H1 (cell line): ENCODE measurements around the gene PDSS1. TPM values are rescaled to one million over a fixed set of nuclear protein-coding genes. Genes with fewer than 3 reads are reported as not detected.
"Not testable (repeated sequence)": the region's sequence is repeated elsewhere in the genome, so short reads cannot be mapped to it uniquely, and the experiment has no call there.

ENCODE experiments used
- CTCF ChIA-PET: fragments of 300-600 bp; sonication (Branson Sonifier 250); formaldehyde crosslinking; loops from one replicate; lab custom pipeline; 2021; ENCODE audit not compliant: partially characterized antibody; lab: Charles Lee
- POLR2A ChIA-PET: fragments of 300-600 bp; sonication (Branson Sonifier 250); formaldehyde crosslinking; loops from one replicate; lab custom pipeline; 2021; ENCODE audit warnings: inconsistent platforms; ENCODE audit not compliant: partially characterized antibody; lab: Charles Lee
- DNase-seq, 2 experiments: peaks; one replicate each; pipeline versions ENCODE4 v3.0.0 to v3.0.0-alpha.2; 2010 to 2022; ENCODE audit warnings: low spot score in 2 of 2, low read depth in 1 of 2, mixed read lengths in 1 of 2
- FAIRE-seq: peaks from 2 replicates; lab custom pipeline; 2011; peaks lifted over from hg19 to GRCh38; lab: Jason Lieb, UNC
- H2AFZ ChIP-seq: 2 replicates; pipeline ENCODE4 v1.8.1; 2012; ENCODE audit warnings: low read length, inconsistent platforms
- H2AK5ac ChIP-seq: 2 replicates; pipeline ENCODE4 v1.6.1; 2013; ENCODE audit warnings: low read depth, low read length
- H2BK120ac ChIP-seq: replicated peaks from 2 replicates; pipeline ENCODE3; 2013; ENCODE audit warnings: low read depth, low read length, inconsistent platforms
- H2BK12ac ChIP-seq: 2 replicates; pipeline ENCODE4 v1.6.1; 2013; ENCODE audit warnings: low read depth, low read length
- H2BK15ac ChIP-seq: 2 replicates; pipeline ENCODE4 v1.6.1; 2013; ENCODE audit warnings: low read length
- H2BK20ac ChIP-seq: 2 replicates; pipeline ENCODE4 v1.6.1; 2013; ENCODE audit warnings: low read length
- H2BK5ac ChIP-seq: 2 replicates; pipeline ENCODE4 v1.6.1; 2013; ENCODE audit warnings: low read depth, low read length
- H3K14ac ChIP-seq: 2 replicates; pipeline ENCODE4 v1.6.1; 2013; ENCODE audit warnings: inconsistent platforms; ENCODE audit not compliant: insufficient read length
- H3K18ac ChIP-seq: 2 replicates; pipeline ENCODE4 v1.6.1; 2013; ENCODE audit warnings: low read length; ENCODE audit errors: extremely low read depth
- H3K23ac ChIP-seq: 2 replicates; pipeline ENCODE4 v1.6.1; 2013; ENCODE audit warnings: inconsistent platforms; ENCODE audit not compliant: insufficient read length
- H3K23me2 ChIP-seq: 2 replicates; pipeline ENCODE4 v1.6.1; 2013; ENCODE audit warnings: low read depth, low read length
- H3K27ac ChIP-seq: 2 replicates; pipeline ENCODE4 v1.6.1; 2011; ENCODE audit warnings: low read depth, low read length, inconsistent platforms
- H3K27me3 ChIP-seq, 4 experiments: replicated peaks in 1 of 4; 1 replicate in 1 of 4; 2 replicates in 3 of 4; pipeline versions ENCODE4 v1.6.1 to v1.8.1; 2011 to 2013; ENCODE audit warnings: low read length in 3 of 4, mild to moderate bottlenecking in 3 of 4, inconsistent platforms in 2 of 4, mixed read lengths in 2 of 4, moderate library complexity in 1 of 4; ENCODE audit not compliant: control insufficient read depth in 3 of 4, insufficient read depth in 3 of 4; ENCODE audit errors: extremely low read depth in 1 of 4
- H3K36me3 ChIP-seq, 4 experiments: 2 replicates each; pipeline versions ENCODE4 v1.6.1 to v1.8.1; 2011 to 2013; ENCODE audit warnings: mild to moderate bottlenecking in 4 of 4, low read length in 3 of 4, moderate library complexity in 2 of 4, control low read depth in 1 of 4, inconsistent platforms in 1 of 4; ENCODE audit not compliant: insufficient read depth in 4 of 4, control insufficient read depth in 2 of 4
- H3K4ac ChIP-seq: replicated peaks from 2 replicates; pipeline ENCODE3; 2013; ENCODE audit warnings: low read length, low read depth, mixed read lengths, inconsistent platforms; ENCODE audit not compliant: insufficient read length
- H3K4me1 ChIP-seq, 4 experiments: replicated peaks in 1 of 4; 1 replicate in 1 of 4; 2 replicates in 3 of 4; pipeline versions ENCODE4 v1.6.1 to v1.8.1; 2011 to 2013; ENCODE audit warnings: low read length in 3 of 4, inconsistent platforms in 2 of 4, mixed read lengths in 1 of 4; ENCODE audit not compliant: insufficient read depth in 4 of 4, control insufficient read depth in 3 of 4
- H3K4me2 ChIP-seq, 2 experiments: 2 replicates each; pipeline versions ENCODE4 v1.6.1 to v1.8.1; 2011 to 2013; ENCODE audit warnings: low read depth in 2 of 2, low read length in 2 of 2, control low read depth in 1 of 2, inconsistent platforms in 1 of 2, mild to moderate bottlenecking in 1 of 2; ENCODE audit not compliant: insufficient read depth in 1 of 2
- H3K4me3 ChIP-seq, 4 experiments: fragments of 200-600, 300-600 bp in 1 of 4; sonication (generic), shearing (Covaris generic), sonication (Bioruptor Twin) in 1 of 4; 2 replicates each; pipeline versions ENCODE4 v1.5.1 to v1.8.1; 2011 to 2016; ENCODE audit warnings: low read length in 4 of 4, low read depth in 3 of 4, control low read depth in 2 of 4, inconsistent platforms in 2 of 4, mild to moderate bottlenecking in 2 of 4, mixed read lengths in 1 of 4, moderate library complexity in 1 of 4; ENCODE audit not compliant: insufficient read depth in 2 of 4; ENCODE audit errors: extremely low read depth in 1 of 4
- H3K56ac ChIP-seq: replicated peaks from 2 replicates; pipeline ENCODE3; 2013; ENCODE audit warnings: low read depth, mild to moderate bottlenecking, mixed read lengths, low read length, inconsistent platforms; ENCODE audit not compliant: insufficient read length
- H3K79me1 ChIP-seq: 2 replicates; pipeline ENCODE4 v1.6.1; 2013; ENCODE audit warnings: low read depth, low read length, control low read depth
- H3K79me2 ChIP-seq, 2 experiments: 2 replicates each; pipeline versions ENCODE4 v1.6.1 to v1.8.1; 2012 to 2013; ENCODE audit warnings: low read length in 2 of 2, mild to moderate bottlenecking in 2 of 2, inconsistent platforms in 1 of 2; ENCODE audit not compliant: insufficient read depth in 2 of 2, control insufficient read depth in 1 of 2
- H3K9ac ChIP-seq, 4 experiments: replicated peaks in 1 of 4; 1 replicate in 1 of 4; 2 replicates in 3 of 4; pipeline versions ENCODE4 v1.6.1 to v1.8.1; 2011 to 2013; ENCODE audit warnings: low read depth in 3 of 4, low read length in 3 of 4, control low read depth in 2 of 4, mild to moderate bottlenecking in 2 of 4, moderate library complexity in 2 of 4, inconsistent platforms in 1 of 4; ENCODE audit errors: extremely low read depth in 1 of 4
- H3K9me3 ChIP-seq, 2 experiments: 2 replicates each; pipeline versions ENCODE4 v1.6.1 to v1.8.1; 2012 to 2013; ENCODE audit warnings: mild to moderate bottlenecking in 2 of 2, moderate library complexity in 2 of 2, control low read depth in 1 of 2, inconsistent platforms in 1 of 2, low read depth in 1 of 2, low read length in 1 of 2, mixed read lengths in 1 of 2; ENCODE audit not compliant: insufficient read depth in 2 of 2
- H4K20me1 ChIP-seq, 2 experiments: replicated peaks in 1 of 2; 2 replicates each; pipeline versions ENCODE3 to v1.8.1; 2011 to 2013; ENCODE audit warnings: inconsistent platforms in 2 of 2, low read length in 2 of 2, mild to moderate bottlenecking in 1 of 2; ENCODE audit not compliant: insufficient read depth in 2 of 2, control insufficient read depth in 1 of 2
- H4K5ac ChIP-seq: 2 replicates; pipeline ENCODE4 v1.6.1; 2013; ENCODE audit warnings: low read length, low read depth, mixed read lengths, inconsistent platforms; ENCODE audit not compliant: insufficient read length
- H4K8ac ChIP-seq: 2 replicates; pipeline ENCODE4 v1.8.0; 2013; ENCODE audit warnings: mild to moderate bottlenecking, moderate library complexity, low read length, inconsistent platforms; ENCODE audit not compliant: insufficient read depth; ENCODE audit errors: extremely low read depth
- H4K91ac ChIP-seq: replicated peaks from 2 replicates; pipeline ENCODE3; 2013; ENCODE audit warnings: low read length, mixed read lengths, inconsistent platforms; ENCODE audit not compliant: insufficient read length
- RXRA ChIP-seq: IDR thresholded peaks from 2 replicates; pipeline ENCODE4 v1.6.1; 2011; ENCODE audit warnings: low read depth, mild to moderate bottlenecking, low read length, moderate library complexity; ENCODE audit not compliant: insufficient read depth
- WGBS, 2 experiments: shearing (Covaris generic) in 1 of 2; methylation state at CpG; one replicate each; pipeline versions ENCODE4 v1.1.6 to v1.1.7; 2013 to 2015; ENCODE audit warnings: low lambda C conversion rate in 2 of 2, mixed read lengths in 2 of 2, inconsistent platforms in 1 of 2, low coverage in 1 of 2, missing lambda C conversion rate in 1 of 2; ENCODE audit not compliant: insufficient replicate concordance in 2 of 2, insufficient coverage in 1 of 2, insufficient read length in 1 of 2; ENCODE audit errors: extremely low coverage in 1 of 2, missing lambda C conversion rate in 1 of 2; 5-methylcytosine and 5-hydroxymethylcytosine counted together
- polyA plus RNA-seq, 7 experiments: library from polyadenylated mRNA; depleted of rRNA in 3 of 7; stranded (reverse) in 5 of 7; unstranded in 2 of 7; fragments of >200 nt in 5 of 7; fragments of 200-250 nt in 2 of 7; gene quantifications; 1 replicate in 5 of 7; 2 replicates in 1 of 7; 4 replicates in 1 of 7; pipeline versions ENCODE4 v1.2.1 to v1.2.3, GENCODE V29; 2011 to 2013; ENCODE audit warnings: missing spikeins in 2 of 7, mixed read lengths in 2 of 7
- total RNA-seq: library from RNA; stranded (reverse); fragmentation: NEBNext Ultra II Directional; extraction: Animal tissue kit (Norgen Biotek cat#: 25700); gene quantifications from 2 replicates; pipeline ENCODE4 v1.2.1, GENCODE V29; 2021
- TF ChIP-seq, protein P1 (sequence below), 3 experiments: IDR thresholded peaks; 1 replicate in 2 of 3; 2 replicates in 1 of 3; pipeline versions ENCODE4 v1.5.1 to v1.6.1; 2011; ENCODE audit warnings: low read length in 3 of 3, mild to moderate bottlenecking in 3 of 3, inconsistent platforms in 2 of 3, low read depth in 1 of 3, moderate library complexity in 1 of 3; ENCODE audit not compliant: insufficient read depth in 1 of 3; ENCODE audit errors: control extremely low read depth in 1 of 3

Gene PDSS1
- total and polyA plus RNA-seq, 2 of the 8 experiments (the other 6 are each of a cell fraction or from before 2014, with no cell fraction given): 21.3 to 26.0 TPM

DNA sequence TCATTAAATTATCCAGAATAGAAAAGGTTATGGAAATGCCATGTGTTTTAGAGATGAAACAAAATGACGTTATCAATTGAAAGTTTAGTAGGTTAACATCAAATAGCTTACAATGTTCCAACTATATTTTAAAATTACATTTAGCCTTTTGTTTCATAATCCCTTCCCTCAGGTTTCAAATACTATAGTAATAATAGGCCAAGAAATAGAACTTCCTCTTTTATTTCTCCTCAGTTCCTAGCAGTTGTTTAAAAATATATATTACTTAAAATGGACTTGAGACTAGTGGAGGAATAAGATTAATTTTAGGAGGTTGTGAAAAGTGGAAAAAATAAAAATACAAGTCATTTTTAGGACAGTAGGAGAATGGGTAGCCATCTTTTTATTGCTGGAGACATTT lies 16.4 kb upstream of the PDSS1 start (continued):
- no peak for TF ChIP-seq RXRA
- TF ChIP-seq, protein P1, sequence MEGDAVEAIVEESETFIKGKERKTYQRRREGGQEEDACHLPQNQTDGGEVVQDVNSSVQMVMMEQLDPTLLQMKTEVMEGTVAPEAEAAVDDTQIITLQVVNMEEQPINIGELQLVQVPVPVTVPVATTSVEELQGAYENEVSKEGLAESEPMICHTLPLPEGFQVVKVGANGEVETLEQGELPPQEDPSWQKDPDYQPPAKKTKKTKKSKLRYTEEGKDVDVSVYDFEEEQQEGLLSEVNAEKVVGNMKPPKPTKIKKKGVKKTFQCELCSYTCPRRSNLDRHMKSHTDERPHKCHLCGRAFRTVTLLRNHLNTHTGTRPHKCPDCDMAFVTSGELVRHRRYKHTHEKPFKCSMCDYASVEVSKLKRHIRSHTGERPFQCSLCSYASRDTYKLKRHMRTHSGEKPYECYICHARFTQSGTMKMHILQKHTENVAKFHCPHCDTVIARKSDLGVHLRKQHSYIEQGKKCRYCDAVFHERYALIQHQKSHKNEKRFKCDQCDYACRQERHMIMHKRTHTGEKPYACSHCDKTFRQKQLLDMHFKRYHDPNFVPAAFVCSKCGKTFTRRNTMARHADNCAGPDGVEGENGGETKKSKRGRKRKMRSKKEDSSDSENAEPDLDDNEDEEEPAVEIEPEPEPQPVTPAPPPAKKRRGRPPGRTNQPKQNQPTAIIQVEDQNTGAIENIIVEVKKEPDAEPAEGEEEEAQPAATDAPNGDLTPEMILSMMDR (IDR thresholded peaks at IDR 0.05; ENCODE audit: control extremely low read depth in 1 of 3, insufficient read depth in 1 of 3, low read depth in 1 of 3, low read length in 3 of 3): no peak

DNA sequence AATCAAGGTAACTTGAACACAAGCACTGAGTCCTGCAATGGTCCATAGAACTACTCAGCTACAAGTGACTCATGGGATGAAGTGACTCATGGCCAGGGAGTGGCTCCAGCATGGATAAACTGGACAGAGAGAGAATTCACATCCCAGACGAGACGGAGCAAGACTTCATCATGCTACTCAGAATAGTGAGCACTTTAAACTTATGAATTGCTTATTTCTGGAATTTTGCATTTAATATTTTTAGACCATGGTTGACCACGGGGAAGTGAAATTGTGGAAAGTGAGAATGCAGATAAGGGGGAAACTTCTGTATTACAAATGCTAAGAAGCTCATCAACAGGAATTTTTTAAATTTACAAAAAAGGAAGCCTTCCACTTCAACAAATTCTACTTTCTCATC lies 15.5 kb upstream of the PDSS1 start:
- H3K9me3 ChIP-seq, H3K27me3 ChIP-seq, H3K14ac ChIP-seq, H4K20me1 ChIP-seq, H3K79me1 ChIP-seq, H3K4me3 ChIP-seq, DNase-seq, H2BK12ac ChIP-seq, H3K36me3 ChIP-seq, H3K9ac ChIP-seq, H3K4ac ChIP-seq, H3K23me2 ChIP-seq, H2AK5ac ChIP-seq, H2BK15ac ChIP-seq, H3K18ac ChIP-seq, H2BK120ac ChIP-seq, H2BK20ac ChIP-seq, H3K56ac ChIP-seq, FAIRE-seq, H2AFZ ChIP-seq, H4K8ac ChIP-seq, H4K91ac ChIP-seq, H3K4me2 ChIP-seq, H2BK5ac ChIP-seq, H3K27ac ChIP-seq, H4K5ac ChIP-seq, H3K23ac ChIP-seq, POLR2A ChIA-PET, H3K4me1 ChIP-seq, H3K79me2 ChIP-seq: not testable (repeated sequence)
- CTCF ChIA-PET: interaction anchor here (1.0 kb wide), 1 partner anchor 199 kb away, joined by 3 read pairs; no protein-coding TSS in a partner anchor
- WGBS, 2 experiments: 92% methylated on average over 3 of the region's 3 CpGs; no CpG with 5 or more reads in 1 of the 2 experiments
